Testis (tissue), 3 donors: ENCODE results near the gene OSGEP. TPM values are rescaled to one million over a fixed set of nuclear protein-coding genes. Genes with fewer than 3 reads are reported as not detected.

ENCODE experiments used
- DNase-seq: peaks from one replicate; pipeline ENCODE4 v3.0.0-alpha.2; 2019
- H3K27ac ChIP-seq, 2 donors: fragments of 200-600 bp; sonication (generic); one replicate each; pipeline ENCODE4 v1.5.1; 2019
- H3K27me3 ChIP-seq: fragments of 200-600 bp; sonication (generic); one replicate; pipeline ENCODE4 v1.5.1; 2019
- H3K36me3 ChIP-seq: fragments of 200-600 bp; sonication (generic); one replicate; pipeline ENCODE4 v1.5.1; 2017; ENCODE audit warnings: low read depth; ENCODE audit errors: missing control alignments
- H3K4me1 ChIP-seq: fragments of 200-600 bp; sonication (generic); one replicate; pipeline ENCODE4 v1.5.1; 2019
- H3K4me3 ChIP-seq, 2 donors: fragments of 200-600 bp; sonication (generic); one replicate each; pipeline ENCODE4 v1.5.1; 2017 to 2019
- H3K9me3 ChIP-seq: fragments of 200-600 bp; sonication (generic); one replicate; pipeline ENCODE4 v1.5.1; 2017
- CTCF ChIP-seq, 3 experiments: fragments of 450-650 bp in 2 of 3; fragments of 200-600 bp in 1 of 3; sonication (generic) in 1 of 3; IDR thresholded peaks; one replicate each; pipeline ENCODE4 v1.5.1; 2016 to 2019; ENCODE audit warnings: antibody characterized with exemption in 3 of 3, mild to moderate bottlenecking in 2 of 3, moderate library complexity in 1 of 3
- POLR2A ChIP-seq: fragments of 450-650 bp; IDR thresholded peaks from one replicate; pipeline ENCODE4 v1.6.1; 2017; ENCODE audit warnings: antibody characterized with exemption, mild to moderate bottlenecking, moderate library complexity
- WGBS, 2 donors: methylation state at CpG; one replicate each; pipeline ENCODE4 v1.1.5; 2018; 5-methylcytosine and 5-hydroxymethylcytosine counted together
- intact Hi-C: fragments of 100-400 bp; cut with DNase I; formaldehyde crosslinking; loops from one replicate; pipeline ENCODE4 v1.15.1; 2023; ENCODE audit warnings: low total_unique reads
- polyA plus RNA-seq: library from polyadenylated mRNA; stranded (reverse); fragments of 350-450 nt; fragmentation: Illumina TruSeq; extraction: RNeasy Lipid Tissue Mini Kit (QIAGEN cat#74804); gene quantifications from one replicate; pipeline ENCODE4 v1.2.3, GENCODE V29; 2014; ENCODE audit warnings: low read depth, low replicate concordance; ENCODE audit not compliant: insufficient read depth
- total RNA-seq, 2 donors: library from RNA; depleted of rRNA; stranded (reverse); fragments of >200 nt; gene quantifications; one replicate each; pipeline ENCODE4 v1.2.3, GENCODE V29; 2016

The OSGEP gene
- total and polyA plus RNA-seq, 3 donors from 2014 or later, result 19.9 to 58.8 (median 47.2) TPM

GRCh38 chr14:20499108-20499507, 44.5 kb upstream of the OSGEP start:
- H3K36me3 ChIP-seq, result no peaks in the 10 kb centered on the region
- H3K27me3 ChIP-seq, result no peaks in the 10 kb centered on the region
- H3K4me1 ChIP-seq, result no peaks in the 10 kb centered on the region
- no peak overlapping the region for H3K27ac ChIP-seq
- no peaks in the 10 kb centered on the region for H3K9me3 ChIP-seq
- 63 to 78% methylated on average over 4 of the region's 4 CpGs for WGBS, 2 donors
- DNase-seq, result no peak
- H3K4me3 ChIP-seq, result no peak overlapping the region
- intact Hi-C loops, result no loop called here
- no peak for TF ChIP-seq POLR2A
- no peak for TF ChIP-seq CTCF (IDR thresholded peaks at IDR 0.05)

GRCh38 chr14:20498622-20499021, 44.0 kb upstream of the OSGEP start:
- H3K27me3 ChIP-seq, result no peaks in the 10 kb centered on the region
- TF ChIP-seq CTCF (IDR thresholded peaks at IDR 0.05) (no peak), POLR2A (no peak)
- no peak for DNase-seq
- H3K9me3 ChIP-seq, result no peaks in the 10 kb centered on the region
- intact Hi-C loops, result no loop called here
- 82 to 87% methylated on average over 2 of the region's 2 CpGs for WGBS, 2 donors
- H3K4me1 ChIP-seq, result no peaks in the 10 kb centered on the region
- H3K36me3 ChIP-seq, result no peaks in the 10 kb centered on the region
- H3K4me3 ChIP-seq, result no peak overlapping the region
- H3K27ac ChIP-seq, result no peak overlapping the region

GRCh38 chr14:20494935-20495766, 40.5 kb upstream of the OSGEP start:
- intact Hi-C loops, result no loop called here
- H3K27me3 ChIP-seq, result no peaks in the 10 kb centered on the region
- H3K4me3 ChIP-seq, result no peak overlapping the region
- H3K4me1 ChIP-seq, result no peaks in the 10 kb centered on the region
- TF ChIP-seq POLR2A (no peak), CTCF (IDR thresholded peaks at IDR 0.05) (no peak)
- DNase-seq, result no peak
- no peaks in the 10 kb centered on the region for H3K9me3 ChIP-seq
- H3K27ac ChIP-seq, result no peak overlapping the region
- 81% methylated on average over 8 of the region's 8 CpGs for WGBS, 2 donors
- H3K36me3 ChIP-seq, result no peaks in the 10 kb centered on the region

DNA sequence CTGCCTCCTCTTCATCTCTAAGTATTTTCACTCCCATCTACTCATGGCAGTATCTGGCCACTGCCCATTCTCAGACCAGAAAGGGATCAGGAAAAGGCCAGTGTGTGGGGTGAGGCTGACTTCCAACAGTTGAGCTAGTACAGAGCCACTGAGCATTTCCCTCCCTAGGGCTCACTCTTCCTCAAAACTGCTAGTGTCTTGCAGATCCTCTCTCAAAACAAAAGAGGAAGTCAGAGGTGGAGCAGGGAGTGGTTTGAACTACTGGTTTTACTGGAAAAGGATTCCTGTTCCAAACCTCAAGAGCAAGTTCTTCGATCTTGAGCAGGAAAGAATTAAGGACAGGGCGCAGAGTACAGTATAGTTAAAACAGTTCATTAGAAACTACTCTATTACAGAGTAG, 39.0 kb upstream of the OSGEP start:
- intact Hi-C loops, result no loop called here
- H3K4me1 ChIP-seq, result no peaks in the 10 kb centered on the region

More for the DNA sequence above, 39.0 kb upstream of the OSGEP start:
- no peaks in the 10 kb centered on the region for H3K9me3 ChIP-seq
- H3K36me3 ChIP-seq, result no peaks in the 10 kb centered on the region
- no peak overlapping the region for H3K4me3 ChIP-seq
- no peak for DNase-seq
- 44 to 83% methylated on average over 2 of the region's 2 CpGs for whole genome bisulfite sequencing, 2 donors
- no peaks in the 10 kb centered on the region for H3K27me3 ChIP-seq
- no peak overlapping the region for H3K27ac ChIP-seq
- no peak for TF ChIP-seq CTCF (IDR thresholded peaks at IDR 0.05)
- TF ChIP-seq POLR2A, result no peak
